Astrocyte (in vitro differentiated cells and primary cell): ENCODE results near the gene DNASE2B. TPM values are rescaled to one million over a fixed set of nuclear protein-coding genes. Genes with fewer than 3 reads are reported as not detected.
A peak's percentile ranks its signal among the peaks of the same experiment; 100 is the strongest.

ENCODE experiments used
- DNase-seq: peaks from one replicate; pipeline ENCODE4 v3.0.0-alpha.2; 2010; ENCODE audit warnings: low read depth
- FAIRE-seq: peaks from 2 replicates; lab custom pipeline; 2011; peaks lifted over from hg19 to GRCh38; lab: Jason Lieb, UNC
- H2AFZ ChIP-seq: 2 replicates; pipeline ENCODE4 v1.6.0; 2012; ENCODE audit warnings: low read depth, low read length, inconsistent platforms
- H3K27ac ChIP-seq: 2 replicates; pipeline ENCODE4 v1.5.1; 2011; ENCODE audit warnings: low read depth, low read length, inconsistent platforms
- H3K27me3 ChIP-seq: 2 replicates; pipeline ENCODE4 v1.6.0; 2011; ENCODE audit warnings: low read length, inconsistent platforms; ENCODE audit not compliant: insufficient read depth
- H3K36me3 ChIP-seq: 2 replicates; pipeline ENCODE4 v1.5.1; 2011; ENCODE audit warnings: low read length, inconsistent platforms; ENCODE audit not compliant: insufficient read depth
- H3K4me1 ChIP-seq: 2 replicates; pipeline ENCODE4 v1.5.1; 2011; ENCODE audit warnings: low read length, inconsistent platforms; ENCODE audit not compliant: insufficient read depth
- H3K4me2 ChIP-seq: 2 replicates; pipeline ENCODE4 v1.6.0; 2012; ENCODE audit warnings: low read length, inconsistent platforms
- H3K4me3 ChIP-seq: 2 replicates; pipeline ENCODE4 v1.5.1; 2011; ENCODE audit warnings: low read depth, mild to moderate bottlenecking, low read length, inconsistent platforms; ENCODE audit not compliant: insufficient read depth
- H3K79me2 ChIP-seq: 2 replicates; pipeline ENCODE4 v1.6.0; 2012; ENCODE audit warnings: mild to moderate bottlenecking, low read length, inconsistent platforms; ENCODE audit not compliant: insufficient read depth
- H3K9ac ChIP-seq: 2 replicates; pipeline ENCODE4 v1.6.0; 2012; ENCODE audit warnings: mild to moderate bottlenecking, low read length, inconsistent platforms
- H3K9me3 ChIP-seq: 2 replicates; pipeline ENCODE4 v1.5.1; 2012; ENCODE audit warnings: low read depth, mild to moderate bottlenecking, low read length, inconsistent platforms; ENCODE audit not compliant: insufficient read depth
- H4K20me1 ChIP-seq: 2 replicates; pipeline ENCODE4 v1.6.0; 2012; ENCODE audit warnings: low read length, inconsistent platforms; ENCODE audit not compliant: insufficient read depth
- H3K27ac Mint-ChIP-seq: one replicate; pipeline ENCODE4 v1.8.0; 2021; ENCODE audit warnings: mild to moderate bottlenecking, mixed read lengths; ENCODE audit not compliant: unreplicated experiment
- H3K27me3 Mint-ChIP-seq: one replicate; pipeline ENCODE4 v1.8.0; 2021; ENCODE audit warnings: low read depth, mixed read lengths; ENCODE audit not compliant: unreplicated experiment
- H3K36me3 Mint-ChIP-seq: one replicate; pipeline ENCODE4 v1.8.0; 2021; ENCODE audit warnings: low read depth, mixed read lengths; ENCODE audit not compliant: unreplicated experiment
- H3K4me1 Mint-ChIP-seq: one replicate; pipeline ENCODE4 v1.8.0; 2021; ENCODE audit warnings: low read depth, mixed read lengths; ENCODE audit not compliant: unreplicated experiment
- H3K4me3 Mint-ChIP-seq: one replicate; pipeline ENCODE4 v1.8.0; 2021; ENCODE audit warnings: mild to moderate bottlenecking, moderate library complexity, mixed read lengths; ENCODE audit not compliant: unreplicated experiment
- H3K9me3 Mint-ChIP-seq: one replicate; pipeline ENCODE4 v1.8.0; 2021; ENCODE audit warnings: mild to moderate bottlenecking, mixed read lengths; ENCODE audit not compliant: unreplicated experiment
- CTCF ChIP-seq: IDR thresholded peaks from 2 replicates; pipeline ENCODE4 v1.5.1; 2011; ENCODE audit warnings: low read depth, mild to moderate bottlenecking, inconsistent platforms, low read length, moderate library complexity; ENCODE audit not compliant: insufficient read depth
- EZH2 ChIP-seq: IDR thresholded peaks from 2 replicates; pipeline ENCODE4 v1.6.1; 2012; ENCODE audit warnings: mild to moderate bottlenecking, low read length, inconsistent platforms; ENCODE audit not compliant: insufficient read depth
- total RNA-seq: library from RNA; stranded (reverse); gene quantifications from 2 replicates; pipeline ENCODE4 v1.2.1, GENCODE V29; 2021

DNASE2B gene
- total RNA-seq, 1 donor from 2014 or later = not detected

GRCh38 chr1:84350550-84350949 is 47.7 kb upstream of the DNASE2B start:
- no peaks in the 10 kb centered on the region for H3K27me3 Mint-ChIP-seq
- H3K27ac ChIP-seq = no peak overlapping the region
- H3K27ac Mint-ChIP-seq = no peak overlapping the region
- H3K4me1 ChIP-seq = peaks cover 36% of the 10 kb centered on the region
- H3K4me1 Mint-ChIP-seq = peaks cover 30% of the 10 kb centered on the region
- no peaks in the 10 kb centered on the region for H3K9me3 Mint-ChIP-seq
- no peak overlapping the region for H3K4me3 Mint-ChIP-seq
- no peaks in the 10 kb centered on the region for H3K36me3 ChIP-seq
- H3K9me3 ChIP-seq = no peaks in the 10 kb centered on the region
- no peak overlapping the region for H3K4me3 ChIP-seq
- no peak overlapping the region for H2AFZ ChIP-seq
- no peaks in the 10 kb centered on the region for H3K27me3 ChIP-seq
- no peaks in the 10 kb centered on the region for H4K20me1 ChIP-seq
- H3K4me2 ChIP-seq = no peak overlapping the region
- TF ChIP-seq CTCF = no peak
- TF ChIP-seq EZH2 = no peak
- no peaks in the 10 kb centered on the region for H3K79me2 ChIP-seq
- DNase-seq (no peak), FAIRE-seq (no peak)
- H3K9ac ChIP-seq = no peak overlapping the region
- no peaks in the 10 kb centered on the region for H3K36me3 Mint-ChIP-seq

GRCh38 chr1:84352298-84353106 is 45.8 kb upstream of the DNASE2B start:
- Histone ChIP-seq H3K4me1 (peaks cover 36% of the 10 kb centered on the region), H3K36me3 (no peaks in the 10 kb centered on the region), H3K27me3 (no peaks in the 10 kb centered on the region), H3K9me3 (no peaks in the 10 kb centered on the region), H3K27ac (peak overlapping the region; percentile 42), H4K20me1 (no peaks in the 10 kb centered on the region), H3K79me2 (no peaks in the 10 kb centered on the region), H3K9ac (no peak overlapping the region), H2AFZ (peak overlapping the region; percentile 21), H3K4me2 (peak overlapping the region; percentile 59), H3K4me3 (no peak overlapping the region)
- TF ChIP-seq CTCF (no peak), EZH2 (no peak)
- Mint-ChIP-seq H3K36me3 (no peaks in the 10 kb centered on the region), H3K4me1 (peaks cover 26% of the 10 kb centered on the region), H3K4me3 (no peak overlapping the region), H3K9me3 (peaks cover 5% of the 10 kb centered on the region), H3K27ac (no peak overlapping the region), H3K27me3 (no peaks in the 10 kb centered on the region)
- DNase-seq = peak; percentile 72
- FAIRE-seq = no peak

- Histone ChIP-seq H3K4me1 (peaks cover 24% of the 10 kb centered on the region), H3K36me3 (no peaks in the 10 kb centered on the region), H3K4me2 (peak overlapping the region; percentile 59), H2AFZ (no peak overlapping the region), H3K4me3 (no peak overlapping the region), H3K9me3 (no peaks in the 10 kb centered on the region), H3K27ac (no peak overlapping the region), H3K9ac (no peak overlapping the region), H4K20me1 (no peaks in the 10 kb centered on the region), H3K79me2 (no peaks in the 10 kb centered on the region), H3K27me3 (no peaks in the 10 kb centered on the region)
- Mint-ChIP-seq H3K4me1 (peaks cover 15% of the 10 kb centered on the region), H3K9me3 (peaks cover 5% of the 10 kb centered on the region), H3K27me3 (no peaks in the 10 kb centered on the region), H3K36me3 (peaks cover 2% of the 10 kb centered on the region), H3K4me3 (no peak overlapping the region), H3K27ac (no peak overlapping the region)
- no peak for FAIRE-seq
- TF ChIP-seq EZH2 (no peak), CTCF (no peak)
- DNase-seq = peak; percentile 89
These were observed 44.6 kb upstream of the DNASE2B start for GRCh38 chr1:84353695-84354094.
